Astrocyte (in vitro differentiated cells and primary cell): Measurements from ENCODE around the gene PTPRN2.

Experiments
- CTCF ChIP-seq: IDR thresholded peaks from 2 replicates; pipeline ENCODE4 v1.5.1; 2011; ENCODE audit warnings: low read depth, mild to moderate bottlenecking, inconsistent platforms, low read length, moderate library complexity; ENCODE audit not compliant: insufficient read depth
- EZH2 ChIP-seq: IDR thresholded peaks from 2 replicates; pipeline ENCODE4 v1.6.1; 2012; ENCODE audit warnings: mild to moderate bottlenecking, low read length, inconsistent platforms; ENCODE audit not compliant: insufficient read depth

GRCh38 chr7:157587805-157588560 is 999.6 kb downstream of the PTPRN2 start:
- TF ChIP-seq CTCF: no peak
- no peak for TF ChIP-seq EZH2
